Suprapubic skin (tissue), 4 donors: ENCODE results near the gene TMEM179. TPM values are rescaled to one million over a fixed set of nuclear protein-coding genes. Genes with fewer than 3 reads are reported as not detected.
A peak's percentile ranks its signal among the peaks of the same experiment; 100 is the strongest.

Source experiments
- DNase-seq, 2 donors: peaks; one replicate each; pipeline ENCODE4 v3.0.0-alpha.2; 2019; ENCODE audit warnings: low spot score in 2 of 2
- H3K27ac ChIP-seq: fragments of 200-600 bp; sonication (generic); one replicate; pipeline ENCODE4 v1.5.1; 2019
- H3K27me3 ChIP-seq: fragments of 200-600 bp; sonication (generic); one replicate; pipeline ENCODE4 v1.5.1; 2019
- H3K36me3 ChIP-seq: fragments of 200-600 bp; sonication (generic); one replicate; pipeline ENCODE4 v1.5.1; 2019
- H3K4me1 ChIP-seq: fragments of 200-600 bp; sonication (generic); one replicate; pipeline ENCODE4 v1.5.1; 2019
- H3K4me3 ChIP-seq: fragments of 200-600 bp; sonication (generic); one replicate; pipeline ENCODE4 v1.5.1; 2019; ENCODE audit warnings: mild to moderate bottlenecking
- H3K9me3 ChIP-seq: fragments of 200-600 bp; sonication (generic); one replicate; pipeline ENCODE4 v1.5.1; 2019
- EP300 ChIP-seq: sonication (generic); formaldehyde crosslinking; IDR thresholded peaks from one replicate; pipeline ENCODE4 v1.6.1; 2017; ENCODE audit warnings: antibody characterized with exemption
- POLR2A ChIP-seq, 2 donors: fragments of 450-650 bp; IDR thresholded peaks; one replicate each; pipeline ENCODE4 v1.6.1; 2017; ENCODE audit warnings: antibody characterized with exemption in 2 of 2, mild to moderate bottlenecking in 2 of 2, moderate library complexity in 2 of 2
- POLR2AphosphoS5 ChIP-seq, 3 donors: sonication (generic); formaldehyde crosslinking; IDR thresholded peaks; one replicate each; pipeline ENCODE4 v1.6.1; 2017; ENCODE audit warnings: antibody characterized with exemption in 3 of 3
- WGBS: methylation state at CpG from one replicate; pipeline ENCODE4 v1.1.5; 2018; 5-methylcytosine and 5-hydroxymethylcytosine counted together
- total RNA-seq, 4 donors: library from RNA; depleted of rRNA; stranded (reverse); fragments of >200 nt; gene quantifications; one replicate each; pipeline ENCODE4 v1.1.0, GENCODE V29; 2016
- TF ChIP-seq, protein P1 (sequence below), 2 donors: fragments of 200-600 bp in 1 of 2; fragments of 450-650 bp in 1 of 2; sonication (generic) in 1 of 2; IDR thresholded peaks; one replicate each; pipeline ENCODE4 v1.5.1; 2016 to 2019; ENCODE audit warnings: antibody characterized with exemption in 2 of 2, mild to moderate bottlenecking in 1 of 2, moderate library complexity in 1 of 2

The TMEM179 gene
- total RNA-seq, 4 donors from 2014 or later: not detected

DNA sequence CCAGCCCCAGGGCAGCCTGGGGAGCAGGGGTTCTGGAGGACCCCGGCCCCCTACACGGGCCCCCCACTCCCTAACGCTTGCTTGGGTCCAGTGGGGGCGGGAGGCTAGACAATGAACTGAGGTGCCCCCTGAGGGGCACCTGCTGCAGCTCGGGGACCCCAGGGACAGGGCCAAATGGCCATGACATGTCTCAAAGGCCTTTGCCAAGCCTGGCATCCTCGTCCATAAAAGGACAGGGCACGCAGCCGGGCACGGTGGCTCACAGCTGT is 36.7 kb downstream of the TMEM179 start:
- TF ChIP-seq, protein P1, sequence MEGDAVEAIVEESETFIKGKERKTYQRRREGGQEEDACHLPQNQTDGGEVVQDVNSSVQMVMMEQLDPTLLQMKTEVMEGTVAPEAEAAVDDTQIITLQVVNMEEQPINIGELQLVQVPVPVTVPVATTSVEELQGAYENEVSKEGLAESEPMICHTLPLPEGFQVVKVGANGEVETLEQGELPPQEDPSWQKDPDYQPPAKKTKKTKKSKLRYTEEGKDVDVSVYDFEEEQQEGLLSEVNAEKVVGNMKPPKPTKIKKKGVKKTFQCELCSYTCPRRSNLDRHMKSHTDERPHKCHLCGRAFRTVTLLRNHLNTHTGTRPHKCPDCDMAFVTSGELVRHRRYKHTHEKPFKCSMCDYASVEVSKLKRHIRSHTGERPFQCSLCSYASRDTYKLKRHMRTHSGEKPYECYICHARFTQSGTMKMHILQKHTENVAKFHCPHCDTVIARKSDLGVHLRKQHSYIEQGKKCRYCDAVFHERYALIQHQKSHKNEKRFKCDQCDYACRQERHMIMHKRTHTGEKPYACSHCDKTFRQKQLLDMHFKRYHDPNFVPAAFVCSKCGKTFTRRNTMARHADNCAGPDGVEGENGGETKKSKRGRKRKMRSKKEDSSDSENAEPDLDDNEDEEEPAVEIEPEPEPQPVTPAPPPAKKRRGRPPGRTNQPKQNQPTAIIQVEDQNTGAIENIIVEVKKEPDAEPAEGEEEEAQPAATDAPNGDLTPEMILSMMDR (IDR thresholded peaks at IDR 0.05): no peak
- TF ChIP-seq POLR2A (IDR thresholded peaks at IDR 0.05) (no peak), POLR2AphosphoS5 (IDR thresholded peaks at IDR 0.05) (no peak), EP300 (no peak)
- Histone ChIP-seq H3K27ac (no peak overlapping the region), H3K4me1 (peaks cover 8% of the 10 kb centered on the region), H3K4me3 (no peak overlapping the region), H3K27me3 (peaks cover 92% of the 10 kb centered on the region), H3K9me3 (no peaks in the 10 kb centered on the region), H3K36me3 (no peaks in the 10 kb centered on the region)
- 64% methylated on average over 3 of the region's 9 CpGs for WGBS
- no peak for DNase-seq

DNA sequence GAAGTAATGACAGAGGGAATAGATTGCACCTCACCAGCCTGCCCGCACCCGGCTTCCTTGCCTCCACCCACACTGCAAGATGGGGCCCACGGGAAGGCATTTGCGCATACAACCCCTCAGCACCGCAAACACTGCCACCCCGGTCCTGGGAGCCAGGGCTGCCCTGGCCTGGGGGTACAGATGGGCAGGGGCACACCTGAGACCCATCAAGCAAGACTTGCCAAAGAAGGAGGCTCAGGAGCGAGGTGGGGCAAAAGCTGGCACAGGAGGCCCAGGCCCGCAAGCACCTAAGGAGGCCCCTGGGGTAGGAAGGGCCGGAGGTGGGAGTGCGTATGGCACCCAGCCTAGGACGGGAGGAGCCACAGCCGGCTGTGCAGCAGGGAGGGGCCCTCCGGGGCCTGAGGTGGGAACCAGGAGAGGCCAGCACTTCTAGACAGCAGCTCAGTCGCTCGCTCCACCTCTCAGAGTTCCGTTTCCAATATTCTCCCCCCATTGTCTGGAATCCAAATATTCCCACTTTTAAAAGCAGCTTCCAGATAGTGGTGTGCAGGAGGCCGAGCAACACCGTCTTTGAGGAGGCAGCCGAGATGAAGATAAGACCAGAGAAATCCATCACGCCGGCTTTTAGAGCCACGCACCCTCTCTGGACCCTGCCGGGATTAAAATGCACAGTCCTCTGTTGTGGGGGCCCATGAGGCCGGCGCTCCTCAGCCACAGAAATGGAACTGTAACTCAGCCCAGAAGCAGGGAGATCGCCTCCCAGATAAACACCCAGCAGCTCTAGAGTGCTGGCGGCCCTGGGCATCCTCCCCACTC is 37.2 kb downstream of the TMEM179 start:
- no peaks in the 10 kb centered on the region for H3K9me3 ChIP-seq
- H3K4me3 ChIP-seq: no peak overlapping the region
- no peaks in the 10 kb centered on the region for H3K36me3 ChIP-seq
- WGBS: 33% methylated on average over 16 of the region's 27 CpGs
- peaks cover 8% of the 10 kb centered on the region for H3K4me1 ChIP-seq
- no peak overlapping the region for H3K27ac ChIP-seq
- TF ChIP-seq EP300: no peak
- no peak for TF ChIP-seq POLR2A (IDR thresholded peaks at IDR 0.05)
- TF ChIP-seq, protein P1 (IDR thresholded peaks at IDR 0.05): no peak
- TF ChIP-seq POLR2AphosphoS5 (IDR thresholded peaks at IDR 0.05): no peak
- DNase-seq: no peak
- peaks cover 94% of the 10 kb centered on the region for H3K27me3 ChIP-seq

DNA sequence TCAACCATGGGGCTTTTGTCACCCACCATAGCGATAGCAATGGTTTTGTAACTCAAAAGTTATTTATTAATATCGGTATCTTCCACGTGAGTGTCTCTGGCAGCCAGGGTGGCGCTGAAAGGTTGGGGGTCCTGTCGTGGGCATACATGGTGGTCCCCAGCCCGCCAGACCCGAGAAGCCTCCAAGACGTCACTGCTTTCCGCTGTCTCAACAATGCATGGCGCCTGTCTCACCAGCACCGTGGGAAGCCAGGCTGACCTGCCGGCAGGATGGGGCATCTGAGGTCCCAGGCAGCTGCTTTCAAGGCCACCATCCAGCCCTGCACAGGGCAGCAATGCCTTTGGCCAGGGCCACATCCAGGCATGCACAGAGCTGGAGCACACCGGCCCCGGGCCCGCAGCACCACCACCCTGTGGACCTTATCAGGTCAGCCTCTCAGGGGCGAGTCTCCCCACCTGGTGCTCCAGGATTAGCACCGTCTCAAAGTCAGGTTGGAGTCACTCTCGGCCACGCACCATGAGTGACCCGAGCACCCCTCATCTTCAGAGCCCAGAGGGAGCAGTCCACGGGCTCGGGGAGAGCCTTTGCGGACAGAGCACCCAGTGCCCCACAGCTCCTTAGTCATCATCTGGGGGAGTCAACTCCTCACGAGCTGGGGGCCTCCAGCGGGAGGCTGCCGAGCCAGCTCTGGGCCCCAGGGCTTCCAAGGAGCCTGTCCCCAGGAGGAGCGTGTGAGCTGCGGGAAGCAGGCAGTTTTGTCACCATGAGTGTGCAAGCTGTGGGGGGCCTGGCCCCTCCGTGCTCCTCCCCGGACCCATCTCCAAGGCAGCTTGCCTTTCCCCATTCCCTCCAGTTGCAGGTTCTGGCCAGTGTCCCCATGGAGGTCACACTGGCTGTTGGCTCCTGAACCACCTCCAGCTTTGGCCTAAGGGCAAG is 39.6 kb downstream of the TMEM179 start:
- peaks cover 92% of the 10 kb centered on the region for H3K27me3 ChIP-seq
- WGBS: 65% methylated on average over 15 of the region's 30 CpGs
- no peak overlapping the region for H3K27ac ChIP-seq
- H3K9me3 ChIP-seq: no peaks in the 10 kb centered on the region
- no peak for DNase-seq
- H3K36me3 ChIP-seq: no peaks in the 10 kb centered on the region
- no peak overlapping the region for H3K4me3 ChIP-seq
- H3K4me1 ChIP-seq: peaks cover 8% of the 10 kb centered on the region
- TF ChIP-seq, protein P1 (IDR thresholded peaks at IDR 0.05): no peak
- TF ChIP-seq EP300: no peak

DNA sequence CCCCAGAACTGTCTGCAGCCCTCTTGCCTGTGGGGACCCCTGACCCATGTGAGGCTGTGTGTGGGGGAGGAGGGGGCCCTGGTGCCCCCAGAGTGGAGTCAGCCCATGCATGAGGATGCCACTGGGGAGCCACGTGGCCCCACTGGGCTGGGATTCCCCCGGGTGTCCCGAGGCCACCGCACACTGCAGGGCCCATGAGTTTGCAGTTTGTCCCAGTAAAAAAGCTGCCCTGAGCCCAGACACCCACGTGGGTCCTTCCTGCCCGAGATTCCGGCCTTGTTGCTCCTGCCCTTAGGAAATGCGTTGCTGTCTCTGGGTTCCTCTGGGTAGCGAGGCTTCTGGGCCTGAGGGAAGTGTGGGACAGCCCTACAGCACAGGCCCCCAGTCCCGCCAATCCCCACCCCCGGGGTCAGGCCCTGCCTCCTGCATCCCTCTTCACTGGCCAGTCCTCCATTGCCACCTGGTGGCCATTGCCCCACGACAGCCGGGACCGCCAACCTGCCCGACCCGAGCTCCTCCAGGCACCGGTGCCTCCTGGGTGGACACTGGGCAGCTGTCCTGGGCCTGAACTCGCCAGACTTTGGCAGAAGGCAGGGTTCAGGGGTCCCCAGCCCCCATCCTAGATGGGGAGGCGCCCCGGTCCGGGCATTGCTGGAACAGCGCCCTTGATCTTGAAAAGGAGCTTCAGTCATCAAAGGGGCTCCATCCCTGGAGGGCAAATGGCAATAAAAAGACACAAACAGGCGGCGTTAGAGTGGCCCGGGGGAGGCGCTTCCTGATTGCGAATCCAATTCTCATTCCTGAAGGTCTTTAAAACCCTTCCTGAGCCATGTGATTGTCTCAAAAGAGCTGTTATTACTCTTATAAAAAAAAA is 40.6 kb downstream of the TMEM179 start:
- Histone ChIP-seq H3K27me3 (peaks cover 87% of the 10 kb centered on the region), H3K27ac (no peak overlapping the region), H3K36me3 (no peaks in the 10 kb centered on the region), H3K4me3 (no peak overlapping the region), H3K4me1 (peaks cover 8% of the 10 kb centered on the region), H3K9me3 (no peaks in the 10 kb centered on the region)
- 1% methylated on average over 17 of the region's 27 CpGs for WGBS
- TF ChIP-seq, protein P1 (IDR thresholded peaks at IDR 0.05): peak; percentile 51 to 78
- no peak for TF ChIP-seq POLR2A (IDR thresholded peaks at IDR 0.05)
- DNase-seq: peak in 1 of 2 donors; percentile 82
